ENCODE measurements around the gene USP30.
A peak's percentile ranks its signal among the peaks of the same experiment; 100 is the strongest.

USP30 gene

DNA sequence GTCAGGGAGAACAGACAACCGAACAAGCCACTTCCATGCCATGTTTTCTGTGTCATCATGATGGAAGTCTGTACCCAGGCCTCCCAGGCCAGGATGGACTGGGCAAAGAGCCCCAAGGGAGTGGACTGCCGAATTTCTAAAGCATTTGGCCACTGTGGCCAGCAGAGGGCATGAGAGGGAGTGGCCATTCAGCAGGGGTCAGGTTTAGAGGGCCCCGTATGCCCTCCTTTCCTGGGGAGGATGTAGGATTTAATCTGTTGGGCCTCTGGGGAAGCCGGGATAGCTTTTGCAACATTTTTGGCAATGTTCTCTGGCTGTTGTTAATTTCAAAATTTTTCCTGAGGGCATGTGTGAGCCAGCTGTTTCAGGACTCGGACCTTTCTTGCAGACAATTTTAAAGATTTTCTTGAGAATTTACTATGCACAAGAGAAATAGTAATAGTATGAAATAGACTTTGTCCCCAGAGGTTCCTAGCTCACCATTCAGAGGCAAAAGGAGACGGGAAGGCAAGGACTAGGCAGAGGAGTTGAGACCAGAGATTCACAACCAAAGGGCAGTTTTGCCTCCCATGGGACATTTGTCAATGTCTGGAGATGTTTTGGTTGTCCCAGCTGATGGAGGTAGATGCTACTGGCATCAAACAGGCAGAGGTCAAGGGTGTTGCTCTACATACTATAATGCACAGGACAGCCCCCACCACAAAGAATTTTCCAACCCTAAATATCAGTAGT lies 82.0 kb downstream of the USP30 start:
- Histone ChIP-seq H3K9me3 (ENCODE audit: severe bottlenecking) (no peaks in the 10 kb centered on the region), H3K4me3 (ENCODE audit: severe bottlenecking) (no peak overlapping the region), H3K36me3 (ENCODE audit: low read depth) (no peaks in the 10 kb centered on the region), H3K27ac (ENCODE audit: poor library complexity, severe bottlenecking) (no peak overlapping the region), H3K4me1 (ENCODE audit: insufficient read depth, poor library complexity, severe bottlenecking) (no peaks in the 10 kb centered on the region), H3K27me3 (ENCODE audit: insufficient read depth, poor library complexity, severe bottlenecking) (no peaks in the 10 kb centered on the region)
- no peak for DNase-seq (ENCODE audit: low spot score)
- ATAC-seq (ENCODE audit: low read depth), result peak; percentile 48; the same call in 2 of the 3 replicates
- TF ChIP-seq, protein P1, sequence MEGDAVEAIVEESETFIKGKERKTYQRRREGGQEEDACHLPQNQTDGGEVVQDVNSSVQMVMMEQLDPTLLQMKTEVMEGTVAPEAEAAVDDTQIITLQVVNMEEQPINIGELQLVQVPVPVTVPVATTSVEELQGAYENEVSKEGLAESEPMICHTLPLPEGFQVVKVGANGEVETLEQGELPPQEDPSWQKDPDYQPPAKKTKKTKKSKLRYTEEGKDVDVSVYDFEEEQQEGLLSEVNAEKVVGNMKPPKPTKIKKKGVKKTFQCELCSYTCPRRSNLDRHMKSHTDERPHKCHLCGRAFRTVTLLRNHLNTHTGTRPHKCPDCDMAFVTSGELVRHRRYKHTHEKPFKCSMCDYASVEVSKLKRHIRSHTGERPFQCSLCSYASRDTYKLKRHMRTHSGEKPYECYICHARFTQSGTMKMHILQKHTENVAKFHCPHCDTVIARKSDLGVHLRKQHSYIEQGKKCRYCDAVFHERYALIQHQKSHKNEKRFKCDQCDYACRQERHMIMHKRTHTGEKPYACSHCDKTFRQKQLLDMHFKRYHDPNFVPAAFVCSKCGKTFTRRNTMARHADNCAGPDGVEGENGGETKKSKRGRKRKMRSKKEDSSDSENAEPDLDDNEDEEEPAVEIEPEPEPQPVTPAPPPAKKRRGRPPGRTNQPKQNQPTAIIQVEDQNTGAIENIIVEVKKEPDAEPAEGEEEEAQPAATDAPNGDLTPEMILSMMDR (IDR thresholded peaks at IDR 0.05; ENCODE audit: poor library complexity, severe bottlenecking), result peak; percentile 68

DNA sequence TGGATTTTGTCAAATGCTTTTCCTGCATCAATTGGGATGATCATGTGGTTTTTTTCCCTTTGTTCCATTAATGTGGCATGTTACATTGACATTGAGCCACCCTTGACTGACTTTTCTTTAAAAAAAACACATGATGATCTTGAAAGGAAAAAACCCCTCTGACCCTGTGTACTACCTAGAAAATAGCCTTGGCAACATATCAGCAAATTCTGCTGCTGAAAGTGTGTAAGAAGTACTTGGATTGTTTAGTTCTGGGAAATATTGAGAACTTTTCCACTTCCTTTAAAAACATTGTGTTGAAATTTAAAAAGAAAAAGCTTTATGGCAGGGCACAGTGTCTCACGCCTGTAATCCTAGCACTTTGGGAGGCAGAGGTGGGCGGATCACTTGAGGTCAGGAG lies 84.7 kb downstream of the USP30 start:
- Histone ChIP-seq H3K27ac (ENCODE audit: poor library complexity, severe bottlenecking) (no peak overlapping the region), H3K36me3 (ENCODE audit: low read depth) (no peaks in the 10 kb centered on the region), H3K4me3 (ENCODE audit: severe bottlenecking) (no peak overlapping the region), H3K4me1 (ENCODE audit: insufficient read depth, poor library complexity, severe bottlenecking) (no peaks in the 10 kb centered on the region), H3K9me3 (ENCODE audit: severe bottlenecking) (no peaks in the 10 kb centered on the region), H3K27me3 (ENCODE audit: insufficient read depth, poor library complexity, severe bottlenecking) (no peaks in the 10 kb centered on the region)
- TF ChIP-seq, protein P1 (IDR thresholded peaks at IDR 0.05; ENCODE audit: poor library complexity, severe bottlenecking), result no peak
- DNase-seq (ENCODE audit: low spot score) (no peak), ATAC-seq (ENCODE audit: low read depth) (no peak)
